ENCODE results near the gene RUSC2. TPM values are rescaled to one million over a fixed set of nuclear protein-coding genes. Genes with fewer than 3 reads are reported as not detected.

Gene RUSC2
- total RNA-seq, 1 experiment from 2014 or later, result 8.2 TPM

Other genes starting within 250 kb of the RUSC2 start
- 2.9 and 3.0 TPM in 2 replicates for gene TESK1, start 115.2 kb downstream of the RUSC2 start, total RNA-seq (2014; rRNA removed; shearing (Covaris generic); ENCODE audit: low replicate concordance)
- 0.12 and 0.68 TPM in 2 replicates for gene CD72, start 128.3 kb downstream of the RUSC2 start, total RNA-seq (2014; rRNA removed; shearing (Covaris generic); ENCODE audit: low replicate concordance)
- gene SIT1, start 160.8 kb downstream of the RUSC2 start, total RNA-seq (2014; rRNA removed; shearing (Covaris generic); ENCODE audit: low replicate concordance), result not detected in 2 replicates
- 4,579 and 6,436 TPM in 2 replicates for gene RMRP, start 167.9 kb downstream of the RUSC2 start, total RNA-seq (2014; rRNA removed; shearing (Covaris generic); ENCODE audit: low replicate concordance)
- 3.5 and 19.6 TPM in 2 replicates for gene CCDC107, start 168.2 kb downstream of the RUSC2 start, total RNA-seq (2014; rRNA removed; shearing (Covaris generic); ENCODE audit: low replicate concordance)
- gene ARHGEF39, start 175.1 kb downstream of the RUSC2 start, total RNA-seq (2014; rRNA removed; shearing (Covaris generic); ENCODE audit: low replicate concordance), result 7.8 and 10.4 TPM in 2 replicates
- 0.30 and 11.6 TPM in 2 replicates for gene CA9, start 183.8 kb downstream of the RUSC2 start, total RNA-seq (2014; rRNA removed; shearing (Covaris generic); ENCODE audit: low replicate concordance)
- gene TPM2, start 199.8 kb downstream of the RUSC2 start, total RNA-seq (2014; rRNA removed; shearing (Covaris generic); ENCODE audit: low replicate concordance), result 2.4 and 7.8 TPM in 2 replicates
- 106 and 122 TPM in 2 replicates for gene TLN1, start 242.1 kb downstream of the RUSC2 start, total RNA-seq (2014; rRNA removed; shearing (Covaris generic); ENCODE audit: low replicate concordance)
- gene CREB3, start 242.6 kb downstream of the RUSC2 start, total RNA-seq (2014; rRNA removed; shearing (Covaris generic); ENCODE audit: low replicate concordance), result 53.3 and 55.1 TPM in 2 replicates

All from Caki2 (cell line).